Activated gamma-delta T cell treated with Interleukin-2 at 50 U/mL for 16 hours (primary cell): Measurements from ENCODE around the gene KRT76.
"Not testable (repeated sequence)": the region's sequence is repeated elsewhere in the genome, so short reads cannot be mapped to it uniquely, and the experiment has no call there.

Source experiments
- DNase-seq: peaks from one replicate; pipeline ENCODE4 v3.0.0-alpha.2; 2020

The KRT76 gene

DNA sequence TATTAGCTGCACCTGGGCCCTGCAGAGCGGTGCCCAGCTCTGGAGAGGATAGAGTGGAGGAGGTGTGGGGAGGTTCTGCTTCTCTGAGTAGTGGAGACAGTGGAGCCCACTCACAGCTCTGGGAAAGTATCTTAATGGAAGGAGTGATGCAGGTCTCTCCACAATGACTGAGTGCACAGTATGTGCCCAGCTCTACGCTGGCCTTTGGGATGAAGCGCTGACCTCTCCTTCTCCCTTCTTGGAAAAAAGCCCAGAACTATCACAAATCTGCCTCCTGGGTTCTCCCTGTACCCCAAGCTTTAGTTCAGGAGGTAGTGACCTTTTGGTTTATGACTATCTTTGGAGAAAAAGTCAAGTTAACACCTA is 19.3 kb upstream of the KRT76 start:
- DNase-seq = no peak

DNA sequence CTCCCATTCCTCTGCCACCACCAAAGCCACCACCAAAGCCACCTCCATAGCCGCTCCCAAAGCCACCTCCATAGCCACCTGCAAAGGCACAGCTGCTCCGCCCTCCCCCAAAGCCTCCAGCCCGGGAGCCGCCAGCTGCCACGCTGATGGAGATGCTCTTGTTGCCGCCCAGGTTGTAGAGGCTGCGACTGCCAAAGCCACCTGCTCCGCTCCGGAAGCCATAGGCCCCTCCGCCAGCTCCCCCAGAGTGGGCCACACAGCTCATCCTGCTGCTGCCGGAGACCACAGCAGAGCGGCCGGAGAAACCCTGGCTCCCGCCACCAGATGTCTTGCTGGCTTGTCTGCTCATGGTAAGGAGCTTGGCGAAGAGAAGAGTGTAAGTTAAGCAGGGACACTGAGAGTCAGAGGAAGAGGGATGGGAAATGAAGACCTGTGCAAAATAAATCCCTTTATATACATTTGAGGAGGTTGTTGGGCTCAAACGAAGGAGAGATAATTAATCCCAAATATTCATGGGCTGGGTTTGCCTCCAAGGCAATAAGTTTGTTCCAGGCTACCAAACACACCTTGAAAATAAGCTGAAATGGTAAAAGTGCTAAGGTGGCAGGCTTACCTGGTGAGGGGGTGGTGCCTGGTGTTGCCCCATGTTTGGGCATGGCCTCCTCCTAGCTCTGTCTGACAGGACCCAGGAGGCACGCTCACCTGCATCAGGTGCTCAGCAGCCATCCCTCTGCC is 18.7 kb upstream of the KRT76 start, which contains the start of gene KRT3:
Gene KRT3 (minus strand): TSS at position 424 of the 735 bp plus-strand sequence. CDS start 75 bp downstream, at position 349.
- no peak for DNase-seq

DNA sequence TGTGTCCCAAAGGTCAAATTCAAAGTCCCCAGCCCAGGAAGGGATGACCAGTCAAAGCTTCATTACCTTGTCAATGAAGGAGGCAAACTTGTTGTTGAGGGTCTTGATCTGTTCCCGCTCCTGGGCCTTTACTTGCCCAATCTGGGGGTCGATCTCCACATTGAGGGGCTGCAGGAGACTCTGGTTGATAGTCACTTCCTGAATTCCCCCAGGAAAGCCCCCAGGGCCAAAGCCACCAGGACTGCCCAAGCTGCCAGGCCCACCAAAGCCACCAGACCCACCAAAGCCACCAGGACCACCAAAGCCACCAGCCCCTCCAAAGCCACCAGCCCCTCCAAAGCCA is 18.2 kb upstream of the KRT76 start:
- DNase-seq = not testable (repeated sequence)

DNA sequence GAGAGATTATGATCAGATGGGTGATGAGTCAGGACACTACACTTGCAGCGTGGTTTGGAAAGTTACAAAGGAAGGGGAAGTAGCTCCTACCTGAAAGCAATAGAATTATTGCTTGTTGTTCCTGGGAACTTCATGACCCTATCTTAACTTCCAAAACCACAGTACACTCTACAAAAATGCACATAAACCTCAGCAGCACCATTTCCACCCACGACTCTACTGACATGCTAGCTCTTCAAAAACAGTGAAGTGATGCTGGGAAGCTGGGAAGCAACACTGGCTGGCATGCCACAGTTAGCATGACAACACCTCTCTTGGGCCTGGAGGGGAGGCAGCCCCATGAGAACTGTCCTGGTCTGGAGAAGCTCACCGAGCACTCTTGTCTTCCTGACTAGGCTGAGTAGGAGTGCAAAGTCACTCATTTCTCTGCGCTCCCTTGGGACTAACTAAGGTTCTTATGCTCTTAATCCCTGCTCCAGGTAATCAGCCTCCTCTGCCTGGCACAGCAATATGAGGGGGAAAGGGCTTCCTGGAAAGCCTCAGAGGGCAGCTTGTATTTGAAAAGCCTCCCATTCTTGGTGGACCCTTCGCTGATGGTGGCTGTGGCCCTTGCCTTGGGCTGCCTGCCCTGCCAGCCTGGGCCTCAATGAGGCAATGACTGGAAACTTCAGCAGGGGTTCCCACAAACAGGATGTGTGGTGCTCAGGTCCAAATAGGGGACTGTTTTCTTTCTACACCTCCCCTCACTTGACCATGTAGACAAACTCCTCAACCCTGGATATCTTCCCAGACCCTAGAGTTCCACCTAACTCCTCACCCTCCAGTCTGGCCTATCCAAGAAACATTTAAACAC is 17.6 kb upstream of the KRT76 start:
- no peak for DNase-seq

DNA sequence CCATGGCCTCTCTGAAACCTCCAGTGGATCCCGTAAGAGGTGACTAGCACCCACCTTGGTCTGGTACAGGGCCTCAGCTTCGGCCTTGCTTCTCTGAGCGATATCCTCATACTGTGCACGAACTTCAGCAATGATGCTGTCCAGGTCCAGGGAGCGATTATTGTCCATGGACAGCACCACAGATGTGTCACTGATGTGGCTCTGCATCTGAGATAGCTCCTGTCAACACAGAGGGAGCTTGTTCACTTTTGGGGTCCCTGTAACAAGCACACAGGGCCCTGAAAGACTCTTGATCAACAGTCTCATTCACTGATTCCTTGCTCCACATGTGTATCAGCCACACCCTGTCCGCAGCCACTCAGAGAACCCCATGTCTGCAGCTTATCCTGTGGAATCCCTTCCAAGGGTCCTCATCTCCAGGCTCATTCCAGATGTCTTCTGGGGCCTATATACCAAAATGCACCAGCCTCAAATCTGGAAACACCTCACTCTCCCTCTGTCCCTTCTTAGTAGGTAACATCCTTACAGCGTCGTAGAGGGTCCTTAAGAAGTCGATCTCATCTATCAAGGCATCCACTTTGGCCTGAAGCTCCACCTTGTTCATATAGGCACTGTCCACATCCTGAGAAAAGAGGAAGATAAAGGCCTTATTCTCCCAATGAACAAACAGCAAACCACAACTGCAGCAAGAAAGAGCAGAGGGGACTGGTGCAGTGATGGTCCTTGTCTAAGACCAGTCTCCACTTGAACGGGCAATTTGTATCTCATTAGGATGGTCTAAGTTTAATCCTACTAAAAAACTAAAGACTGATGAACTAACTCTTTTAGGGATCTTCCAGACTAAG is 15.3 kb upstream of the KRT76 start:
- no peak for DNase-seq

DNA sequence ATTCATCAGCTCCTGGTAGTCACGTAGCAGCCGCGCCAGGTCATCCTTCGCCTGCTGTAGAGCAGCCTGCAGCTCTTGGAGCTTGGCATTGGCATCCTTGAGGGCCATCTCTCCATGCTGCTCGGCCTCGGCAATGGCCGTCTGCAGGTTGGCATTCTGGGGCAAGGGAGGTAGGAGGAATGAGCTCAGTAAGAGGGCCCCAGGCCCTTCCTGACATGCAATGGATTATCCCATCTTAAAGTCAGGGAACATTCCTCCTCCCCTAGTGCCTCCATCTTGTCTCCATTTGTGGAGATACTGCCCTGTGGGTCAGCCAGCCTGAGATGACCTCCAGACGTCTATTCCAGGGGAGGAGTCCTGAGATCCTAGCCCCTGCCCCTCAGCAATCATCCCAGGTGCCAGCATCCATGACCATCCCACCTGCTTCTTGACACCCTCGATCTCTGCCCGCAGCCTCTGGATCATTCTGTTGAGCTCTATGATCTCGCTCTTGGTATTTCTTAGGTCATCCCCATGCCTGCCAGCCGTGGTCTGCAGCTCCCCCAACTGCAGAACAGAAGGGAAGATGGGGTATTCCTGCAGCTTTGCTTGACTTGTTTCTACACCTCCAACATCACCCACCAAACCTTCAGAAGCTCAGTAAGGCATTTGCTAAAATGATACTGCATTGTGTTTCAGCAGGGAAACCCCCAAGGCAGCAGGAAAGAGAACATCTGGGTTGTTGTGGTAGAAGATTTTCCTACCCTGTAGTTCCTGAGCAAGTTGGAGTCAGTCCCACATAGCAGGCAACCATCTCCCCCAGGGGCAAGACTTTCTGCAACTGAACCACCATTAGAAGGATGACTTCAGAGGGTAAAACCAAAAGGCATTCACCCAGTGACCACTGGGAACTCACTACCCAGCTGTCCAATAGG is 14.4 kb upstream of the KRT76 start:
- no peak for DNase-seq

DNA sequence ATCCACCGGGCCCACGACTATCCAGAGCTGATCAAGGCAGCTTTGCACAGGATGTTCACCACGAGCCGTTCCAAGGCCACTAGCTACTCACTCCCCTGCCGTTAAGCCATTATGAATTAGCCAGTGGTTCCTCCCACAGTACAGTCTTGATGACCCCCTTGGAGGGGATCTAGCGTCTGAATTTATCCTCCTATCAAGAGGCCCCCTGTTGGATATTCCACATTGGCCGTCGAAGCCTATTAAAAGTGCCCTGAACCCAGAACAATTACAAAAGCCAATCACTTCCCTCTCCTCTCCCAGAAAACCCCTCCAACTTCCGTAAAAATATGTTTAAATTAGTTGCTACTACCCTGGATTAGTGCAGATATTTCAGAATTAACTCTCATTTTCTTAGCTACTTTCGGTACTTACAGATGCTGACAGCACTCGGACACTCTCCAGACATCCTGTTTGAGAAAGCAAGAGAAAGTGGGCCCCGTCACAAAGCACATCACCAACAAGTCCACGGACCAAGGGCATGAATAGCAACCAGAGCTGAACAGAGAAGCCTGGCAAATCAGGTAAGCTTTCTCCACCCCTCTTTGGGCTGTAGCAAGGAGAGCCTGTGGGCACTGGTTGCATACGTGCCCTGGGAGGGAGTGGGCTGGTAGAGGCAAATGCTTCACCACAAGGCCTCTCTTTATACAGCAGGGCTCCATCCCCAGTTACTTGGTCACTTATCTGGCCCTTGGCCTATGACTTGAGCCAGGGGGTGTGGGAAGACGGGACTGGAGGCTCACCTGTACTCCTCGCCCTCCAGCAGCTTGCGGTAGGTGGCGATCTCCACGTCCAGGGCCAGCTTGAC is 13.5 kb upstream of the KRT76 start:
- DNase-seq = no peak

DNA sequence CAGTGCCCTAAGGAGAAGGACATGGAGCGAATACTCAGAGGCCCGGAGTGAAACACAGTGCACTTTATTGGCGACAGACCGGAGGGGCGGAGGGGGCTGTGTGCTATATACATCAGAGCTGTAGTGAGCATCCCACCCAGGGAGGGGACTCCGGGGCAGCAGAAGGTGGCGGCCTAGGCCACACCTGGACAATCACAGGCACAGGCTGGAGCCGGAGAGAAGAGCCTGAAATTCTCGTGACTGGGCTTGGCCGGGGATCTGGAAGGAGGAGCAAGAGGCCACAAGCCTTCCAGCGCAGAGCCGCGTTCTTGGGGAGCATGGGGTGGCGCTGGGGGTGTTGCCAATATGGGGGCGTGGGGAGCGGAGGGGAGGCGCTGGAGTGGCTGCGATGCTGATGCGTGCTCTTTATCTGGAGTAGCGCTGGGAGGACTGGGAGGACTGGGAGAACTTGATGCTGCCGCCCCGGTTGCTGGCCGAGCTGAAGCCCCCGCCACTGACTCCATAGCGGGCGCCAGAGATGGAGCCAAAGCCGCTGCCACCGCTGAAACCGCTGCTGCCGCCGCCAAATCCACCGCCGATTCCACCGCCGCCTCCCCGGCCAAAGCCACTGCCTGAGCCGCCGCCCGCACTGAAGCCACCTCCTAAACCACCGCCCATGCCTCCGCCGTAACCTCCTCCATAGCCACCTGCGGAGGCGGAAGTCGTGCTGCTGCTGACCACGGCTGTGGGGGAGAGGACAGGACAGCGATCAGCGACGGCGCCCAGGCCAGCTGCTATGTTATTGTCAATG is 12.7 kb upstream of the KRT76 start:
- no peak for DNase-seq

DNA sequence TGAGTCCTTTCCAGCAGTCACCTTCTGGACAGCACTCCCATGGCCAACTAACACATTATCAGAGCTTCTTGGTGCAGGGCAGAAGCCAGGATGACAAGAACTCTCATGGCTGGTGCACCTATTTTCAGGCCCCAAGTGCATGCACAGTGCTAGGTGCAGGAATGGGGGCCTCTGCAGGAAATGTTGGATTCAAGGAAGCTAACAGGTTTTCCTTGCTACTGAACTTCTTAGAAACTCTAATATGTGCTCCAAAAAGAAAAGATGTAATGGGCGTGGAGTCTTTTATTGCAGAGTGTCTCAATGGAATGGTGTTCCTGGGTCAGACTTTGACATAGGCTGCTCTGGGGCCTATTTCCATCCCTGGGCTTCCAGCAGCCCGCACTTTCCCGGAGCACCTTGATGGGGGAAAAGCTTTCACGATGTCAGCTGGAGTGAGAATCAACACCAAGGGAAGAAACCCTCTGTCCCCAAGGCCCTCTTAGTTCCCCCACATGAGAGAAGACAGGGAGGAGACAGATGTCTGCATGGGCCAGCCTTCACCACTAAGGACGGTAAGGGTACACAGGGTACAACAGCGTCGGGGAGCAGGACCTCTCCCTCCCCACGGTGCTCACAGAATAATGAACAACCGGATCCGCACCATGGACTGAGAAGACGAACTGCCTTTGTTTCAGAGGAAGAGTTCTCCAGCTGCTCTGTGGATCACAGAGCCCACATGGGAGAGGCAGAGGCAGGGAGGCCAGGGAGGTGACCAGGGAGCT is 11.9 kb upstream of the KRT76 start:
- no peak for DNase-seq

DNA sequence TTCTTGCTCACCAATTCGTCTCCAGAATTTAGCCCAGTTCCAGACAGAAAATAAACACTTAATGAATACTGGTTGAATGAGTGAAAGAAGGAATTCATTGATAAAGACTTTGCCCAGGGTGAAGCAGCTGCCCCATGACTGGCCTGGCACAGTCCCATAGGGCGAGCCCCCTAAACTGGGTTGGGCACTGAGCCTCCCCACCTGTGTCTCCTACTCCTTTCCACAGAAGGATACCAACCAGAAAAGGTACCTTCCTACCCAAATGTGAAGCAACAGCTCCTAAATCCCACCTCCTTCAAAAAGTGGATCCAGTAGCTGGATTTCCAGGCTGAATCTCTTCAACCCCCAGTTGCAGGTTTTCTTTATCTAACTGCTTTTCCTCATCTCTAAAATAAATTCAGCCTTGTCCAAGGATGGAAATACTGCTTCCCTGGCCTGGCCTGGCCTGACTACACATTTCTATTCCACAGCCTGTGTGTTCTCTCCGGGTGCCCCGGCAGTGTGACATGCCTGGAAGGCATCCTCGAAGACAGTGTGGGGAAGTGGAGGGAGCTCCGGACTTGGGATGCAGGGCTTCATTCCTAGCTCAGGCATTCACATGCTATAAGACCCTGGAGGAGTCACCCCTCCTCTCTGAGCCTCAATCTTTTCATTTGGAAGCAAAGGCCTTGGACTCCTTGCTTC is 11.2 kb upstream of the KRT76 start:
- no peak for DNase-seq

DNA sequence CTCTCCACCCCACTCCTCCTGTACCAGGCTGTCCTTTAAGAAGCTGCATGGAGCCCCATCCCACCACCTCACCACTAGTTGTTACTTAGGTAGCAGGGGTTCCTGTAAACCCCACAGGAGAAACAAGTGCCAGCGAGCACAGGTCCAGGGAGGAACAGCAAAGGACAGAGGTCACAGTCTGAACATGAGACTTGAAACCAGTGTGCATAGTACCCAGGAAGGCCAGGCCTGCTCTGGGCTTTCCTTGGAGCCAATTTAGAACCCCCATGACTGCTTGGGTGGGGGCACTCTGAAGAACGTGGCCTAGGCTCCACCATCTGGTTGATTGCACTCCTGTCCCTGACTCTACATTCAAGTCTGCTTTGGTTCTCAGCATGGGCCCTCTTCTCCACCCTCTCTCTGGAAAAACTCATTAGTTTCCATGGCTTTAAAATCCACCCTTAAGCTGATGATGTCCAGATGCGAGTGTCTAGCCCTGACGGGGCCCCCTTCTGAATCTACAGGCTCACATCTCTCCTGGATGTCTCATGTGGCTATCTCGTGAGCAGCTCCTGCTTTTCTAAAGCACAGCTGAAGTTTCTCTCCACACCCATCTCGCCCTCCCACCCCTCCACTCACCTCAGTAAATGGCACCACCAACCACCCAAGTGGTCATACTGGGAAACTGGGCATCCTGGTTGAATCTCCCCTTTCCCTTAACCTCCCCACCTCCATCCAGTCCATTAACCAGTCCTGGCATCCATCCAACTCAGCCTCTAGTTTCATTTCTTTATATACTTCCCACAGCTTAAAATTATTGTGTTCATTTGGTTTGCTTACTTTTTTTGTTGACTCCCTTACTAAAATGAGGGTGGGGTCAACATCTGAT is 10.4 kb upstream of the KRT76 start:
- DNase-seq = no peak

DNA sequence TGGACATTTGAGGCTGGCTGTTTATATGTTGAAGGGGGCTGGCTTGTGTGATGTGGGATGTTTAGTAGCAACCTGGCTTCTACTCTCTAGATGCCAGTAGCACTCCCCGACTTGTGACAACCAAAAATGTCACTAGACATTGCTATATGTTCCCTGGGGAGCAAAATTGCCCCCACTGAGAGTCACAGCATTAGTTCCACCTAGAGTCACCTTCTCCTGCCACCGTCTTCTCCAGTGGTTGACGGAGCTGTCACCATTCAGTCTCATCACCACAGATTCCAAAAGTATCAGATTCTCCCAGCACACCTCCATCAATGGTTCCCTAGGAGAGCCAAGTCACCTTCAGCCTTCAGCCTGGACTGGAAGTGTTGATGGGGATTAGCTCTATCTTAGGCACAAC is 7.8 kb upstream of the KRT76 start:
- no peak for DNase-seq

DNA sequence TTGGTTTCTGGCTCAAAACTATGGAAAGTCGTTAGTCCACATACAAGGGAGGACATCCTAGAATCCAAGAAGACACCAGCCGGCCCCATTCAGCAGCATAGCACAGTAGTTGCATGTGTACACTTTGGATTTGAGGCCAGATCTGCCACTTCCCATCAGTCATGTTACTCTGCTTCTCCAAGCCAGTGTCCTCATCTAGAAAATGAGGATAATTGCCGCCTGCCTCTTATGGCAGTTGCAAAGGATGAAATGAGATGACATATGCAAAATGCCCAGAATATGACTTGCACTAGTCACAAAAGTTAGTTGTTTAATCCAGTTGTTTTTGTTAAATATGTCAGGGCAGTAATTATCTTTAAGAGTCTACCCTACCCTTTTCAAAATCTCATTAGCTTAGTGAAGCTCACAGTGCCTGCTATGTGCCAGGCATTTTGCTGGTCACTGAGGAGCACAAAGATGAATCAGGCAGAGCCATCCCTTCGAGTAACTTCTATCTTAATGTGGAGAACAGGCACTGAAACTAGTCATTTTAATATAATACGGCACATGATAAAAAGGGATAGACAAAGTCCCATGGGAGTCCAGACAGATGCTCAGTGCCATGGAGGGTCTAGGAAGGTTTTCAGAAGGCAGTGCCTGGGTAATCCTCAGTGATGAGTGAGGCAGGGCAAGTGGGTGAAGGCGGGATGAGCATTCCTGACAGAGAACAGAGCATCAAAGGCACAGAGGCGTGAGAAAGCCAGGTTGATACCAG is 6.6 kb upstream of the KRT76 start:
- DNase-seq = no peak

DNA sequence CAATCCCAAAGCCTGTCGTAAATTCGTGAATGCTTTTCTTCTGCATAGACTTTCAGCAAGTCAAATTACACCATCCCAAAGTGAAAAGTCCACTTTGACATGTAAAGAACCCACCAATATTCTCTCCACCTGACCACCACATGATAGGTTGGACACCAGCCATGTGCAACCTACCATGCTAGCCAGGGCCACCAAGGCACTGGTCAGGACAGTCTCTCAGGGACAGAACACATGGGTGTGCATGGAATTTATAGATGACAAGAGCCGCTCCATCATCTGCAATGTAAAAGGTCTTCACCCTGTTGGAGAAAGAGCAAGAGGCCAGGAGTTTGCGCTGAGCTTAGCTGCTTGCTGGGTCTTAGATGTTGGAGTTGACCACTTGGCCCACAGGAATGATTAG is 5.4 kb upstream of the KRT76 start:
- no peak for DNase-seq

DNA sequence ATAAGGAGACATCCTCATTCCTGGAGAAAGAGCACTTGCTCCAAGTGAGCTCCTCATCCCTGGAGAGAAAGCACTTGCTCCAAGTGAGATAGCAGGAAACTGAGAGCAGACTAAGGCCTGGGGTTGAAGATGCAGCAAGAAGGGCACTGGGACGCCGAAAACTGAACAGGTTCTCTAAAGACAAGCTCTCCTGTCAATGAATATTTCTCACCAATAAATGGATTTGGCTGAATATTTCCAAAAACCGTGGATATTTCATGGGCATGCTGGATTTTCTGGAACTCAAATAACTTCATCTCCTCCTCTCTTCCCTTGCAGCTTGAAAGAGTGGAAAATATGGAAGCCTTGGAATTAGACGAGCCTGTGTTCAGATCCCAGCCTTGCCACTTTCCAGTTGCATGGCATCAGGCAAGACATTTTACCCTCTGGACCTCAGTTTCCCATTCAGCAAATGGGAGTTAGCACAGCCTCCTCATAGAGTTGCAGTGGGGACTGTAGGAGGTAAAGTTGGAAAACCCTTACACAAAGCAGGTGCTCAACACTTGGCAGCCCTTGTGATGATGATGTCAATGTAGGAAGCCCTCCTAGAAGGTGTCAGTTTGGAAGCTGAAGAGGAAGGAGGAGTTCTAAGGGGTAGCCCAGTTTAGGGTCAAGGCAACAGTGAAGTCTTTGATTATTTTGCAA is 4.4 kb upstream of the KRT76 start:
- DNase-seq = no peak

DNA sequence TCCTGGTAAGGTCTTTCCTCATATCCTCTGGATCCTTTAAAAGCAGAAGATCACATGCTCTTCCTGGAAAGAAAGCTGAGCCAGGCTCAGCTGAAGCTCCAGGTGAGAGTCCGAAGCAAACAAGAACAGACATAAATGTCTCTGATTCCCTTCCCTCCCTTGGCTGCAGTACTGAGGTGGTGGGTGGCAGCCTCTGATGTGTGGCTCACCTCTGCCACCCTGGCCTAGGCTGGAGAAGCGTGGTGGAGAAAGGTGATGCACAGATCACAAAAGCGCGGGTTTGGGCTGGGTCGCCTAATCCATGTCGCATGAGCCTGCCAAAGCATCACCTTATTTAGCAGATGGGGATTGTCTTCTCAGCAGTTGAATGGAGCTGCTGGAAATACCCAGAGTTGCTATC is 2.8 kb upstream of the KRT76 start:
- no peak for DNase-seq

DNA sequence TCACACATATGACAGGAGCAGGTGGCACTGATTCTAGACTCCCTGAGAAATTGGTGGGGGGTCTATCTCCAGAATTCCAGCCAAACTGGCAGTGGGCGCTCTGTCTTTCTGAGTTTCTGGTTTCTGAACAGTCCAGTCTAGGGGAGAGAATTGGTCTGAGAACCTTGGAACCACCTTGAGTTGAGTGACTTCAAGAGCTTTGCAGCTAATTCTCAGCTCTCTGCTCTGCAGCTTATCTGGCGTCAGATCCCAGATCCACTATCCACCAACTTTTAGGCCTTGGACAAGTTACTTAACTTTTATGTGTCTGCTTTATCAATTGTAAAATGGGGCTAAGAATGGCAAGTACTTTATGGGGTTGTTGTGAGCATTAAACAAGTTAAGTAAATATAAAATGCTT is 1.7 kb upstream of the KRT76 start:
- no peak for DNase-seq
